LNCaP clone FGC (cell line): ENCODE results near the gene ZER1.

Experiments
- DNase-seq: peaks from one replicate; pipeline ENCODE4 v3.0.0-alpha.2; 2011; ENCODE audit warnings: low read depth
- H3K4me3 ChIP-seq: 2 replicates; pipeline ENCODE4 v1.5.1; 2011; ENCODE audit warnings: mild to moderate bottlenecking, low read depth, low read length, control low read depth
- TF ChIP-seq, protein P1 (sequence below): IDR thresholded peaks from 2 replicates; pipeline ENCODE4 v1.5.1; 2012; ENCODE audit warnings: mild to moderate bottlenecking; ENCODE audit not compliant: control insufficient read depth, insufficient read depth; ENCODE audit errors: extremely low read depth

The ZER1 gene

DNA sequence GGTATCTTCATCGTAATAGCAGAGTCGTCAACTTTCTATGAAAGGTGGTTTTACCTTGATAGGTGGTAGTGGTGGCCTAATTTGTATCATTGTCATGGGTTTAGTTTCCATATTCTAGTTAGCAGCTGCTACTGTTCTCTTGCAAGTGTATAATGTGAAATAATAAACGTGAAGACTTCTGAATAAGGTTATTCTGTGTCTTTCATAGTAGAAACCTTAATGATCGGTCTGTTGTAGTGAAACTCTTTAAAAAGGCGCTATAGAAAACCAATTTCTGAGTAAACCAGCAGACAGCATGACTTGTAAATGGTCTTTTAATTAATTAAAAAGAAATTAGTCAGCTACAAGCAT lies 81.1 kb downstream of the ZER1 start:
- H3K4me3 ChIP-seq, result peak overlapping the region; percentile 97
- TF ChIP-seq, protein P1, sequence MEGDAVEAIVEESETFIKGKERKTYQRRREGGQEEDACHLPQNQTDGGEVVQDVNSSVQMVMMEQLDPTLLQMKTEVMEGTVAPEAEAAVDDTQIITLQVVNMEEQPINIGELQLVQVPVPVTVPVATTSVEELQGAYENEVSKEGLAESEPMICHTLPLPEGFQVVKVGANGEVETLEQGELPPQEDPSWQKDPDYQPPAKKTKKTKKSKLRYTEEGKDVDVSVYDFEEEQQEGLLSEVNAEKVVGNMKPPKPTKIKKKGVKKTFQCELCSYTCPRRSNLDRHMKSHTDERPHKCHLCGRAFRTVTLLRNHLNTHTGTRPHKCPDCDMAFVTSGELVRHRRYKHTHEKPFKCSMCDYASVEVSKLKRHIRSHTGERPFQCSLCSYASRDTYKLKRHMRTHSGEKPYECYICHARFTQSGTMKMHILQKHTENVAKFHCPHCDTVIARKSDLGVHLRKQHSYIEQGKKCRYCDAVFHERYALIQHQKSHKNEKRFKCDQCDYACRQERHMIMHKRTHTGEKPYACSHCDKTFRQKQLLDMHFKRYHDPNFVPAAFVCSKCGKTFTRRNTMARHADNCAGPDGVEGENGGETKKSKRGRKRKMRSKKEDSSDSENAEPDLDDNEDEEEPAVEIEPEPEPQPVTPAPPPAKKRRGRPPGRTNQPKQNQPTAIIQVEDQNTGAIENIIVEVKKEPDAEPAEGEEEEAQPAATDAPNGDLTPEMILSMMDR, result no peak
- DNase-seq, result no peak

DNA sequence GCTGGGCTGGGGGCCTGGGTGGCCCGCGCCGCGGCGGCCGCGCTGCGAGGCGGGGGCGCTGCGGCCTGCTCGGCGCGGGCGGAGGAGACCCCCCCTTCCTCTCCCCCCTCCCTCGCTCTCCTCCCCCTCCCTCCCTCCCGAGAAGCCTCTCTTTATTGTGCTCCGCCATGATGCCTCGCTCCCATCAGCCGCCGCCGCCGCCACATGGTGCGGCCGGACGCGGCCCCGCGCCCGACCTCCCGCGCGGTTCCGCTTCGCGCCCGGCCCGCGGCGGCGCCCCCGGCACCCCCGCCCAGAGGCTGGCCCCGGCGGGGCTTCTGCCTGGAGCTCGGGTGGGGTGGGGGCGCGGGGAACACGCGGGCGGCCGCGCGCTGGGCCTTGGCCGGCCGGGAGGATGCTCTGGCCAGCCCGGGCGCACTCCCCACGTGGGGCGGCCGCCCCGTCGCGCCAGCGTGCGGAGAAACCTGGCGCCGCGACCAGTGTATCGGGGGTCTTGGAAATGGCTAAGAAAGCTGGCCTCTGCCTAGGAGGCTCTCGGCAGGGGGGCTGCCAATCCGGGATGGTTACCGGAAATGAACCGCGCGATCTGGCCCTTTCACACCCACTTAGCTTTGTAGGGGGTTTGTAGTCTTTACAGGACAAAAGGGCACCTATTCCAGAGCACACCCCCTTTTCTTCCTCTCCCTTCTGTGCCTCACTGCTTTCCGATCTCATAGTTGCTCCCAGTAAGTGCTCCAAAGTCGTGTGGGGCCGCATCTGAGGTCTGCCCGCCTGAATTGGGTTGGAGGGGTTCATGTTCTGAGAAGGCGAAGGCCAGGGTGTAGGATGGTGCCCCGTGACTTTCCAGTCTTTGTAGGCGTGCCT lies 81.7 kb downstream of the ZER1 start:
- TF ChIP-seq, protein P1, result no peak
- H3K4me3 ChIP-seq, result peak overlapping the region; percentile 97
- DNase-seq, result no peak

DNA sequence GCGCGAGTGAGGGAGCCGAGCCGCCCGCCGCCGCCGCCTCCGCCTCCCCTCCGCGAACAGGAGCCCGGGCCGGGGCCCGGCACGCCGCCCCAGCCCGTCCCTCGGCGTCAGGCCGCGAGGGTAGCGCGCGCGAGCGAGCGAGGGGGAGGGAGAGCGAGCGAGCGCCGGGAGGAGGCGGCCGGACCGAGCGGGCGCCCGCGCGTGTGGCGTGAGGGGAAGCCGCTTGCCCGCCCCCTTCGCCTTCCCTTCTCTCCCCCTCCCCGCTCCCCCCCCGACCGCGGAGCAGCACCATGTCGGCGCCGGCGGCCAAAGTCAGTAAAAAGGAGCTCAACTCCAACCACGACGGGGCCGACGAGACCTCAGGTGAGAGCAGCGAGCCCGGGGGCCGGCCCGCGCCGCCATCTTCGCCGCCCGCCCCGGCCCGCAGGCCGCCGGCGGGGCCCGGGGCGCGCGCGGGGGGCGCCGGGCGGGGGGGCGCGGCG lies 82.4 kb downstream of the ZER1 start:
- peak overlapping the region; percentile 54 for H3K4me3 ChIP-seq
- TF ChIP-seq, protein P1, result no peak
- no peak for DNase-seq

GRCh38 chr9:128688501-128689292 lies 83.0 kb downstream of the ZER1 start, which contains the start of gene SET:
SET (plus strand) TSS chr9:128689222; CDS start chr9:128689583, 361 bp downstream.
- peak within 1 kb of the TSS; percentile 97 for H3K4me3 ChIP-seq
- no peak for DNase-seq
- TF ChIP-seq, protein P1, result no peak

GRCh38 chr9:128687453-128687852 lies 84.3 kb downstream of the ZER1 start:
- no peak for DNase-seq
- no peak overlapping the region for H3K4me3 ChIP-seq
- TF ChIP-seq, protein P1, result no peak

DNA sequence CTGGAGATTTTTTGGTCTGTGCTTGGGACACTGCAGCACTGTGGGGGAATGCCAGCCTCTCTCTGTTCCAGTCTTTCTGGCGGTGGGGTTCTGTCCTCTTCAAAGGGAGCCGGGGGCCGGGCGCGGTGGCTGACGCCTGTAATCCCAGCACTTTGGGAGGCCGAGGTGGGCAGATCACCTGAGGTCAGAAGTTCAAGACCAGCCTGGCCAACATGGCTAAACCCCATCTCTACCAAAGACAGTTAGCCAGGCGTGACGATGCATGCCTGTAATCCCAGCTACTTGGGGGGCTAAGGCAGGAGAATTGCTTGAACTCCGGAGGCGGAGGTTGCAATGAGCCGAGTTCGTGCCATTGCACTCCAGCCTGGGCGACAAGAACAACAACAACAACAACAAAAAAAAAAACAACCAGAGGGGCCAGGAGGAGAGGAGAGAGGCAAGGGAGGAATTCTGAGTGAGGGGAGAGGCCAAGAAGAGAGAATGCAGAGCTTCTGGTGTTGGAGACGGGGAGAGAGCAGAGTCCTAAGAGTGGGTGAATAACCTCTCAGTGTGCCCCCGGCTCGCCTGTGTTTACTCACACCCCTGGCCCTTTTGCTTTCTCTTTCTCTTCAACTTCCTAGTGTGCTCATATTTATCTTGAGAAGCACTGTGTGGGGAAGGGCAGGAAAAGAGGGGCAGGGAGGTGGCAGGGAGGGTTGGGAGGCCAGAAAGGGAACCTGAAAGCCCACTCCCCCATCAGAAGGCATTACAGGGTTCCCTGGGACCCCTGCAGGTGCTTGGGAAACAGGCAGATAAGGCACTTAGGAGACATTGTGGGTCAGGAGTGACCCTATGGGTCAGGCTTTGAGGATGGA lies 85.9 kb downstream of the ZER1 start:
- H3K4me3 ChIP-seq, result peak overlapping the region; percentile 97; the same call in 1 of the 2 replicates
- no peak for DNase-seq

More for the DNA sequence above, 85.9 kb downstream of the ZER1 start:
- TF ChIP-seq, protein P1, result no peak
